CD4-positive, alpha-beta T cell treated with Interleukin-1 beta for 1 hour (primary cell): ENCODE data around the gene CD163L1.
"Not testable (repeated sequence)": the region's sequence is repeated elsewhere in the genome, so short reads cannot be mapped to it uniquely, and the experiment has no call there.

ENCODE experiments used
- DNase-seq, 2 donors: peaks; one replicate each; pipeline ENCODE4 v3.0.0-alpha.2; 2020 to 2022

Gene CD163L1

GRCh38 chr12:7403466-7403865, 40.5 kb downstream of the CD163L1 start:
- no peak for DNase-seq

GRCh38 chr12:7399089-7399488, 44.9 kb downstream of the CD163L1 start:
- no peak for DNase-seq

GRCh38 chr12:7396418-7396817, 47.5 kb downstream of the CD163L1 start:
- DNase-seq, result no peak

GRCh38 chr12:7395950-7396349, 48.0 kb downstream of the CD163L1 start:
- DNase-seq, result no peak

- DNase-seq, result peak in 1 of 2 donors; percentile 10
Observed at GRCh38 chr12:7387289-7387688, 56.7 kb downstream of the CD163L1 start.

- no peak for DNase-seq
Observed at GRCh38 chr12:7383157-7383556, 60.8 kb downstream of the CD163L1 start.

- DNase-seq, result no peak
Observed at GRCh38 chr12:7376196-7376595, 67.8 kb downstream of the CD163L1 start.

- DNase-seq, result no peak
Observed at GRCh38 chr12:7375145-7375543, 68.8 kb downstream of the CD163L1 start.

- peak in 1 of 2 donors; percentile 4 for DNase-seq
Observed at GRCh38 chr12:7374423-7375144, 69.4 kb downstream of the CD163L1 start.

- no peak for DNase-seq
Observed at GRCh38 chr12:7373226-7373625, 70.7 kb downstream of the CD163L1 start.

- no peak for DNase-seq
Observed at GRCh38 chr12:7369274-7369729, 74.7 kb downstream of the CD163L1 start.

GRCh38 chr12:7362734-7363133, 81.2 kb downstream of the CD163L1 start:
- DNase-seq, result no peak

- DNase-seq, result no peak
Observed at GRCh38 chr12:7361265-7361664, 82.7 kb downstream of the CD163L1 start.

GRCh38 chr12:7354529-7354928, 89.4 kb downstream of the CD163L1 start:
- no peak for DNase-seq

GRCh38 chr12:7352661-7353060, 91.3 kb downstream of the CD163L1 start:
- no peak for DNase-seq

- DNase-seq, result no peak
Observed at GRCh38 chr12:7351177-7351576, 92.8 kb downstream of the CD163L1 start.

GRCh38 chr12:7349418-7349817, 94.5 kb downstream of the CD163L1 start:
- DNase-seq, result no peak

GRCh38 chr12:7346551-7347225, 97.3 kb downstream of the CD163L1 start:
- peak in 1 of 2 donors; percentile 2 for DNase-seq

GRCh38 chr12:7344833-7345606, 98.9 kb downstream of the CD163L1 start:
- no peak for DNase-seq

GRCh38 chr12:7339675-7340074, 104.3 kb downstream of the CD163L1 start:
- DNase-seq, result no peak

GRCh38 chr12:7337790-7338189, 106.2 kb downstream of the CD163L1 start:
- not testable (repeated sequence) for DNase-seq

- no peak for DNase-seq
Observed at GRCh38 chr12:7327918-7328317, 116.0 kb downstream of the CD163L1 start.

- no peak for DNase-seq
Observed at GRCh38 chr12:7324176-7324575, 119.8 kb downstream of the CD163L1 start.

- DNase-seq, result no peak
Observed at GRCh38 chr12:7322599-7322998, 121.4 kb downstream of the CD163L1 start.
